ENCODE results near the gene TAF11. TPM values are rescaled to one million over a fixed set of nuclear protein-coding genes. Genes with fewer than 3 reads are reported as not detected.
"Not testable (repeated sequence)": the region's sequence is repeated elsewhere in the genome, so short reads cannot be mapped to it uniquely, and the experiment has no call there.

Gene TAF11, protein sequence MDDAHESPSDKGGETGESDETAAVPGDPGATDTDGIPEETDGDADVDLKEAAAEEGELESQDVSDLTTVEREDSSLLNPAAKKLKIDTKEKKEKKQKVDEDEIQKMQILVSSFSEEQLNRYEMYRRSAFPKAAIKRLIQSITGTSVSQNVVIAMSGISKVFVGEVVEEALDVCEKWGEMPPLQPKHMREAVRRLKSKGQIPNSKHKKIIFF
- polyA plus RNA-seq (2013, experiment 1 of 2; ENCODE audit: insufficient read length) = 31.5 TPM
- 34.5 TPM for polyA plus RNA-seq (2013, experiment 2 of 2; ENCODE audit: insufficient read length)

GRCh38 chr6:34887753-34888513 lies at the start of gene TAF11:
TSS of gene TAF11 (minus strand) at chr6:34888042. CDS start at chr6:34887957, 85 bp downstream.
- DNase-seq = peak; percentile 95

DNA sequence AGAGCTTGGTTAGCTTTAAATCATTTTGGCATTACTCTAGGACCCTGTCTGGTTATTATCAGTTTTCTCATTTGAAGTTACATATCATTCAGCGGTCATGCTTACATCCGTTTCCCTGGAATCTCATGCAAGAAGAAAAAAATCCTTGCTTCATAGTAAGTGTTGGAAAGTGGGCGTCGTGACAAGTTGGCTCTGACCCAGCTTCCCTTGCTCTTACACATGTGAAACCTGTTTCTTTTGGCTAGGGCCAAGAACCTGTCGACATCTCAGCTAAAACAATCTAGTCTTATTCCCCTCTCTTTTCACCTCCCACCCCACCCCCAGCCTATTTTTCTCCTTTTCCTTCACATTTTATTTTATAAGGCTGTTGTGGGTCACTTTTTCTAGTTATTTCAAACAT lies 46.7 kb upstream of the TAF11 start:
- peak; percentile 46 for DNase-seq

DNA sequence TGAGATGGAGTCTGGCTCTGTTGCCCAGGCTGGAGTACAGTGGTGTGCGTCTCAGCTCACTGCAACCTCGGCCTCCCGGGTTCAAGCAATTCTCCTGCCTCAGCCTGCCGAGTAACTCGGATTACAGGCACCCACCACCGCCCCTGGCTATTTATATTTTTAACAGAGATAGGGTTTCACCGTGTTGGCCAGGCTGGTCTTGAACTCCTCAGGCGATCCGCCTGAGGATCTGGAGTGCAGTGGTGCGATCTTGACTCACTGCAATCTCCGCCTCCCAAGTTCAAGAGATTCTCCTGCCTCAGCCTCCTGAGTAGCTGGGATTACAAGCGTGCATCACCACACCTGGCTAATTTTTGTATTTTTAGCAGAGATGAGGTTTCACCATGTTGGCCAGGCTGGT lies 44.4 kb upstream of the TAF11 start:
- not testable (repeated sequence) for DNase-seq

GRCh38 chr6:34930221-34930620 lies 42.4 kb upstream of the TAF11 start:
- no peak for DNase-seq

- no peak for DNase-seq
Observed at GRCh38 chr6:34929241-34929978, 41.6 kb upstream of the TAF11 start.

DNA sequence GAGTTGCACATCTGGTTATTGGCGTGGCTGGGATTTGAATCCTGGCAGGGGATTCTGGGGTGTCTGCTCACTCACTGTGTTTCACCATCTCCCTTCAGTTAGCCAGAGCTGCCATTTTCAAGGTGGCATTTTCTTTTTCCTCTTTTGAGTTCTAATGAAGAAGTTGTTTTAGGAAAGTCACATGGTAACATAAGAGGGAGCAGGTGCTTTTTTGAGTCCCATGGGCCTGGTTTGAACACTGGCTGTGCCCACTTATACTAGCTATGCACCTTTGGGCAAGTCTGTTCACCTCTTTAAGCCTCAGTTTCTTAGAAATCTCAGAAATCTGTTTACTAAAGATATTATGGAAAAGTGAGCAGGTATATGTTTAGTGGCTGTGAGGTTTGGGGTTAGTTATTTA lies 40.9 kb upstream of the TAF11 start:
- no peak for DNase-seq

GRCh38 chr6:34928220-34928619 lies 40.4 kb upstream of the TAF11 start:
- DNase-seq = no peak

DNA sequence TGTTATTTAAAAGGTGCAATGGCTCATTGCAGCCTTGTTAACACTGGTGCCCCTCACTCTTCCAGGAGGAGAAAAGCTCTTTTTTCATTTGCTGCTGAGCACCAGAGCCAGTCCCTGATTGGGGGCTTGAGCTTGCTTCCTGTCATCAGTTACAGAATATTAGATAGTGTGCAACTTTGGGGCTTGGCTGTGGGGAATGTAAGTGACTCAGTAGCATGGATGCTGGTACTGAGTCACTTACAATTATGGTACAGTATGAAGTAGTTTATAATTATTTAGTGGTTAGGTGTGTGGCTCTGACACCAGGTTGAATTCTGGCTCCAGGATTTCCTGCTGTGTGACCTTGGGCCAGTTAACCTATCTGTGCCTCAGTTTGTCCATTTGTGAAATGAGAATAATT lies 38.8 kb upstream of the TAF11 start:
- DNase-seq = peak; percentile 45

DNA sequence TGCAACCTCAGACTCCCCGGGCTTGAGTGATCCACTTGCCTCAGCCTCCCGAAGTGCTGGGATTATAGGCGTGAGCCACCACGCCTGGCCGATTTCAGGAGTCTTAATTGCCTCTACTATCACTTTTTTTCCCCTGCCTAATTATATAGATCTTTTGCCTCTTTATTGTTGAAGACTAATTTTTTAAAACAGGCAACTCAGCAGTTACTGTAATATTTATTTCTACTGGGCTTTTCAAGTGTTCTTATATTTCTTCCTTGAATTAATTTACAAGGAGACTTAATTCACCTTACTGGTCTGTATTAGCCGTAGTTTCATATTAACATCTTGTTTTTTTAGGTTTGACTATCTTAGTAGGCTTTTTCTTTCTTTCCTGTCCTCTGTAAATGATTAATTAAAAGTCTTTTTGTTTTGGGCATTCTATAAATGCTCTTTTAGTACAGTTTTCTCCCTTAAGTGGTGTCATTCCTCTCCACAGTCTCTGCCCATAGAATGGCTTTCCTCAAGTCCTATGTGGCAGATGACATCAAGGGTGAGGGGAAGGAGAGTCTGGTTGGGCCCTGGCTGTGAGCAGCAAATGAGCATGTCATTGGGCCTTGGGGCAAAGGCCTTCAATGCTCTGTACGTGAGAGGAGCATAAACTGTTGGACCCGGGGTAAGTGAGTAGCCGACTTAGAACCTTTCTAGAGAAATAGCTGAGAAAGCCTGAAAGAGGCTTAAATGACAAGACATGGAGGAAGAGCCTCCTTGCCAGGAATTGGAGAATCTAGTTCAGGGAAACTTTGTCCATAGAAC lies 37.2 kb upstream of the TAF11 start:
- DNase-seq = no peak

- DNase-seq = peak; percentile 19
Observed at GRCh38 chr6:34922177-34922663, 34.4 kb upstream of the TAF11 start.

DNA sequence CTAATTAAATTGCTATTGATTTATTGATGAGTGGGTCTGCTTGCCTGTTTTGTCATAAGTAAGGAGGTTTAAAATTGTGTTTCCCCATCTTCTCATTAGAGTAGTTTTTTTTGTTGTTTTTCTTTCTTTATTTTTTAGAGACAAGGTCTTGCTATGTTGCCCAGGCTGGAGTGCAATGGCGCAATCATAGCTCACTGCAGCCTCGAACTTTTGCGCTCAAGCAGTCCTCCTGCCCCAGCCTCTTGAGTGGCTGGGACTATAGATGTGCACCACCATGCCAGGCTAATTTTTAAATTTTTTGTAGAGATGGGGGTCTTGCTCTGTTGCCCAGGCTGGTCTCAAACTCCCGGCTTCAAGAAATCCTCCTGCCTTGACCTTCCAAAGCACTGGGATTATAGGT lies 32.3 kb upstream of the TAF11 start:
- DNase-seq = no peak

GRCh38 chr6:34919651-34920050 lies 31.8 kb upstream of the TAF11 start:
- peak; percentile 40 for DNase-seq

GRCh38 chr6:34917626-34918285 lies 29.9 kb upstream of the TAF11 start:
- no peak for DNase-seq

DNA sequence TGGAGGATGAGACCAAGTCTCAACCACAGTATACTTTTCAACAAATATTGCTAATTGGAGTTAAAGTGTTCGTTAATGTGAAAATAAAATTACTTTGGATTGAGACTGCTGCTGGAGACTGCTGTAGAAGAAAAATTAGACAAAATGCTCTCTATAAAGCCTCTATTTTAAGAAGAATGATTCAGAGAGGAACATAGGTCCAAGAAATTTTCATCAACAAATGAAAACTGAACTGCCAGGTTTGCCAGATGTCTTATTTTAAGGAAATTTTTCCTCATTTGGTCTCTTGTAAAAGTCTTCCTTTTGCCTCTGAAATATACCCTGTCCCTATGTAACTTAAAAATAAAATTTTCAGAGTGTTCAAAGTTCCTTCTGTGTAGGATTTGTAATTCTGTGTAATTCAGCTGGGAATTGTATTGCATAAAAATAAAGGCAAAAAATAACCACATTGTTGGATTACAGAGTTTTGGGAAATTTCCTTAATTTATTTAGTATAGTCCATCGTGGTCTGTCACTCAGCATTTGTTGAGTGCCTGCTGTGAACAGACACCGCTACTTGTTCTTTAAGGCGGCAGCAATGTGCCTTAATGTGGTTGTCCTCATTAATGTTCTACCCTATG lies 28.6 kb upstream of the TAF11 start:
- no peak for DNase-seq

GRCh38 chr6:34914358-34914757 lies 26.5 kb upstream of the TAF11 start:
- DNase-seq = no peak

- peak; percentile 44 for DNase-seq
Observed at GRCh38 chr6:34912715-34913464, 25.0 kb upstream of the TAF11 start.

DNA sequence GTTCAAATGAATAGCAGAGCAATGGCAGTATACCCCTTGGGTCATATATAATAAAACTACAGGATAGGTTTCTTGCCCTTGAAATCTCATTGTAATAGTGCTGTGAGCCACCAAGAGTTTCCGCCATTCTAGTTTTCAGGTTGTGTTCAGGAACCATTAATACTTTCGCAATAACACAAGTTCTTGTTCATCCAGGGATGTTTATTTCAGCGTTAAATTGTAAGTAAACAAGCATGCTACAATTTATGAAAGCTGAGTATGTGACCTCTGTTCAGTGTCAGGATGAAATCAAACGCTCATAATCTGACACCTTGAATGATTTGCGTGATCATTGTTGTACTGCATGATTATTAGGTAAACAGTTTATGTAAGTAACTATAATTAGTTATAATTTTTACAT lies 24.0 kb upstream of the TAF11 start:
- no peak for DNase-seq

GRCh38 chr6:34909320-34909883 lies 21.6 kb upstream of the TAF11 start:
- no peak for DNase-seq

DNA sequence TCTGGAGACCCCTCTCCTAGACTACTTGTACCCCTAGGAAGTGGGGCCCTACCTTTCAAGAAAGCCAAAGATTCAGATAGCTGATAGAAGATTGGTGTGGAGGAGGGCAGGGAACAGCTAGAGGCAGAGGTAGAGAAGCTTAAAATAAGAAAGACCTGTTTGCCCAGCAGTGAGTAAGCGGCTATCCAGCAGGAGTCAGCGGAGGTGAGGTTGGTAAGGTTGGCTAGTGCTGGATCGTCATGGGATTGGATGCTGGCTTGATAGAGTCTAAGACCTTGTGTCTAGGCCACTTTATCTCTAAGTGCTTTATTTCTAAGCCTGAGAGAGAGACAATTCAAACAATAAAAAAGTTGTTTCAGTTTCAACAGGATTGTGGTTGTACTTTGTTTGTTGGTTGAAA lies 20.4 kb upstream of the TAF11 start:
- no peak for DNase-seq

- DNase-seq = no peak
Observed at GRCh38 chr6:34906826-34907225, 19.0 kb upstream of the TAF11 start.

Data from fibroblast of skin of scalp (primary cell).